ENCODE data around the gene VCL. TPM values are rescaled to one million over a fixed set of nuclear protein-coding genes. Genes with fewer than 3 reads are reported as not detected.
"Not testable (repeated sequence)": the region's sequence is repeated elsewhere in the genome, so short reads cannot be mapped to it uniquely, and the experiment has no call there.

Gene VCL
- total RNA-seq, 2 experiments from 2014 or later: 20.7 to 22.7 TPM

DNA sequence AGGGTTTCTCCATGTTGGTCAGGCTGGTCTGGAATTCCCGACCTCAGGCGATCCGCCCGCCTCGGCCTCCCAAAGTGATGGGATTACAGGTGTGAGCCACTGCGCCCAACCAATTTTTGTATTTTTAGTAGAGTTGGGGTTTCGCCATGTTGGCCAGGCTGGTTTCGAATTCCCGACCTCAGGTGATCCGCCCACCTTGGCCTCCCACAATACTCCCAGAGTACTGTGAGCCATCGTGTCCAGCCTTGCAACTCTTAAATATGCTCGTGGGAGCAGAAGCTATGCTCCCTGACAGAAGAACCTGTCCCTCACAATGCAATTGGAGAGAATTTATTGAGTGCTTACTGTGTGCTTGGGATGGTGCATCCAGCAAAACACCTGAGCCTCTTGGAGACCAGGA, 34.4 kb upstream of the VCL start:
- ATAC-seq; intact Hi-C loops (cut with DNase I, micrococcal nuclease); H3K27me3 Mint-ChIP-seq; H3K36me3 Mint-ChIP-seq (ENCODE audit: low read depth); H3K9me3 Mint-ChIP-seq (ENCODE audit: low read depth); H3K4me3 Mint-ChIP-seq; DNase-seq; POLR2A ChIA-PET; H3K27ac Mint-ChIP-seq: not testable (repeated sequence)
- H3K4me1 Mint-ChIP-seq: peaks cover 19% of the 10 kb centered on the region
- CTCF ChIA-PET: interaction anchor here (1.2 kb wide), 1 partner anchor 17 kb away, joined by 3 read pairs; no protein-coding TSS in a partner anchor

GRCh38 chr10:73964743-73965142, 33.2 kb upstream of the VCL start:
- ChIA-PET CTCF (interaction anchor here (1.2 kb wide), 1 partner anchor 16 kb away, joined by 3 read pairs; no protein-coding TSS in a partner anchor), POLR2A (no interaction called here)
- no peak overlapping the region for H3K4me3 Mint-ChIP-seq
- H3K9me3 Mint-ChIP-seq (ENCODE audit: low read depth): no peaks in the 10 kb centered on the region
- intact Hi-C loops (cut with DNase I, micrococcal nuclease): no loop called here
- DNase-seq: no peak
- no peaks in the 10 kb centered on the region for H3K27me3 Mint-ChIP-seq
- peaks cover 8% of the 10 kb centered on the region for H3K4me1 Mint-ChIP-seq
- ATAC-seq: no peak
- no peaks in the 10 kb centered on the region for H3K36me3 Mint-ChIP-seq (ENCODE audit: low read depth)
- no peak overlapping the region for H3K27ac Mint-ChIP-seq

GRCh38 chr10:73965267-73965889, 32.5 kb upstream of the VCL start:
- H3K4me3 Mint-ChIP-seq; POLR2A ChIA-PET; H3K9me3 Mint-ChIP-seq (ENCODE audit: low read depth); ATAC-seq; intact Hi-C loops (cut with DNase I, micrococcal nuclease); H3K36me3 Mint-ChIP-seq (ENCODE audit: low read depth); DNase-seq; H3K27ac Mint-ChIP-seq; H3K27me3 Mint-ChIP-seq; H3K4me1 Mint-ChIP-seq: not testable (repeated sequence)
- CTCF ChIA-PET: interaction anchor here (0.6 to 1.6 kb wide), 3 partner anchors 9 to 115 kb away, joined by 3 to 4 read pairs (median 3); no protein-coding TSS in a partner anchor

GRCh38 chr10:73965890-73966768, 31.8 kb upstream of the VCL start:
- no peaks in the 10 kb centered on the region for H3K9me3 Mint-ChIP-seq (ENCODE audit: low read depth)
- ATAC-seq: no peak
- intact Hi-C loops (cut with DNase I, micrococcal nuclease): no loop called here
- no peak for DNase-seq
- no peak overlapping the region for H3K27ac Mint-ChIP-seq
- H3K4me1 Mint-ChIP-seq: no peaks in the 10 kb centered on the region
- no peaks in the 10 kb centered on the region for H3K36me3 Mint-ChIP-seq (ENCODE audit: low read depth)
- POLR2A ChIA-PET: no interaction called here
- no peak overlapping the region for H3K4me3 Mint-ChIP-seq
- no peaks in the 10 kb centered on the region for H3K27me3 Mint-ChIP-seq
- CTCF ChIA-PET: interaction anchor here (0.6 to 2.6 kb wide), 6 partner anchors 9 to 115 kb away, joined by 3 to 11 read pairs (median 3); no protein-coding TSS in a partner anchor

- no peak for DNase-seq
- POLR2A ChIA-PET: no interaction called here
Observed at GRCh38 chr10:73967022-73967429, 30.9 kb upstream of the VCL start.

DNA sequence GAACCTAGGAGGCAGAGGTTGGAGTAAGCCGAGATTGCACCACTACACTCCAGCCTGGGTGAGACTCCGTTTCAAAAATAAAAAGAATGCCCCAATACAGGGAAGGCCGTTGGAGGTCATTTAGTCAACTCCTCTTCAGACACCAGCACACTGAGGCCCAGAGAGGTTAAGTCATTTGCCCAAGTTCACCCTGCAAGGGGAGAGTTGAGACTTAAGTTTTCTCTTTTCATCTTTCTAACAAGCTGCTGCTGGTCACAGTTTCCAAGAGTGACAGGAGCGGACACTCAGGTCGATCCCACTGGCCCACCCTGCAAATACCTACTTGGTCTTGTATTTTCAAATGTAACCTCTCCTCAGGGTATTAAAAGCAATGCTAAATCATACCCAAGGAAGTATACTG, 30.4 kb upstream of the VCL start:
- Mint-ChIP-seq H3K27ac (no peak overlapping the region), H3K4me1 (no peaks in the 10 kb centered on the region), H3K27me3 (no peaks in the 10 kb centered on the region), H3K36me3 (ENCODE audit: low read depth) (no peaks in the 10 kb centered on the region), H3K9me3 (ENCODE audit: low read depth) (no peaks in the 10 kb centered on the region), H3K4me3 (no peak overlapping the region)
- ChIA-PET CTCF (interaction anchor here (0.6 to 2.6 kb wide), 4 partner anchors 10 to 75 kb away, joined by 3 to 11 read pairs (median 4); no protein-coding TSS in a partner anchor), POLR2A (no interaction called here)
- ATAC-seq: no peak
- DNase-seq: no peak
- intact Hi-C loops (cut with DNase I, micrococcal nuclease): no loop called here

More at GRCh38 chr10:73967022-73967429, 30.9 kb upstream of the VCL start:
- CTCF ChIA-PET: interaction anchor here (0.6 to 2.6 kb wide), 4 partner anchors 10 to 76 kb away, joined by 3 to 11 read pairs (median 3); no protein-coding TSS in a partner anchor
- Mint-ChIP-seq H3K4me3 (no peak overlapping the region), H3K27ac (no peak overlapping the region), H3K9me3 (ENCODE audit: low read depth) (no peaks in the 10 kb centered on the region), H3K36me3 (ENCODE audit: low read depth) (no peaks in the 10 kb centered on the region), H3K4me1 (no peaks in the 10 kb centered on the region), H3K27me3 (no peaks in the 10 kb centered on the region)
- no peak for ATAC-seq
- intact Hi-C loops (cut with DNase I, micrococcal nuclease): no loop called here

GRCh38 chr10:73968098-73968521, 29.8 kb upstream of the VCL start:
- Mint-ChIP-seq H3K4me3 (no peak overlapping the region), H3K27me3 (no peaks in the 10 kb centered on the region), H3K36me3 (ENCODE audit: low read depth) (no peaks in the 10 kb centered on the region), H3K4me1 (no peaks in the 10 kb centered on the region), H3K9me3 (ENCODE audit: low read depth) (no peaks in the 10 kb centered on the region), H3K27ac (no peak overlapping the region)
- CTCF ChIA-PET: interaction anchor here (1.0 to 2.6 kb wide), 3 partner anchors 11 to 113 kb away, joined by 4 to 11 read pairs (median 6); no protein-coding TSS in a partner anchor
- DNase-seq (no peak), ATAC-seq (no peak)
- POLR2A ChIA-PET: no interaction called here
- intact Hi-C loops (cut with DNase I, micrococcal nuclease): no loop called here

GRCh38 chr10:73969224-73969841, 28.6 kb upstream of the VCL start:
- ChIA-PET CTCF (interaction anchor here (1.1 kb wide), 1 partner anchor 112 kb away, joined by 4 read pairs; no protein-coding TSS in a partner anchor), POLR2A (no interaction called here)
- H3K4me3 Mint-ChIP-seq: no peak overlapping the region
- H3K27me3 Mint-ChIP-seq: no peaks in the 10 kb centered on the region
- H3K4me1 Mint-ChIP-seq: peaks cover 8% of the 10 kb centered on the region
- no peaks in the 10 kb centered on the region for H3K36me3 Mint-ChIP-seq (ENCODE audit: low read depth)
- H3K9me3 Mint-ChIP-seq (ENCODE audit: low read depth): no peaks in the 10 kb centered on the region
- ATAC-seq (no peak), DNase-seq (no peak)
- H3K27ac Mint-ChIP-seq: no peak overlapping the region
- intact Hi-C loops (cut with DNase I, micrococcal nuclease): no loop called here

GRCh38 chr10:73970845-73971244, 27.1 kb upstream of the VCL start:
- no peak for ATAC-seq
- intact Hi-C loops (cut with DNase I, micrococcal nuclease): no loop called here

GRCh38 chr10:73971636-73972354, 26.1 kb upstream of the VCL start:
- ATAC-seq: no peak
- H3K9me3 Mint-ChIP-seq (ENCODE audit: low read depth): no peaks in the 10 kb centered on the region
- H3K4me3 Mint-ChIP-seq: no peak overlapping the region

More at GRCh38 chr10:73970845-73971244, 27.1 kb upstream of the VCL start:
- POLR2A ChIA-PET: no interaction called here
- Mint-ChIP-seq H3K4me1 (peaks cover 12% of the 10 kb centered on the region), H3K4me3 (no peak overlapping the region), H3K27ac (no peak overlapping the region), H3K36me3 (ENCODE audit: low read depth) (no peaks in the 10 kb centered on the region), H3K9me3 (ENCODE audit: low read depth) (no peaks in the 10 kb centered on the region), H3K27me3 (no peaks in the 10 kb centered on the region)
- no peak for DNase-seq
- CTCF ChIA-PET: interaction anchor here (0.6 to 0.9 kb wide), 2 partner anchors 82 to 118 kb away, joined by 3 read pairs; no protein-coding TSS in a partner anchor

More at GRCh38 chr10:73971636-73972354, 26.1 kb upstream of the VCL start:
- ChIA-PET CTCF (interaction anchor here (0.6 to 3.5 kb wide), 2 partner anchors 15 to 81 kb away, joined by 3 to 12 read pairs; no protein-coding TSS in a partner anchor), POLR2A (interaction anchor here (0.7 kb wide), 1 partner anchor 218 kb away, joined by 5 read pairs; no protein-coding TSS in a partner anchor)
- intact Hi-C loops (cut with DNase I, micrococcal nuclease): no loop called here
- no peaks in the 10 kb centered on the region for H3K27me3 Mint-ChIP-seq
- DNase-seq: no peak
- H3K36me3 Mint-ChIP-seq (ENCODE audit: low read depth): no peaks in the 10 kb centered on the region
- no peak overlapping the region for H3K27ac Mint-ChIP-seq
- H3K4me1 Mint-ChIP-seq: peaks cover 12% of the 10 kb centered on the region

All from activated CD4-positive, alpha-beta T cell treated with anti-CD3 and anti-CD28 coated beads for 36 hours (primary cell).